ENCODE results near the gene TEAD1. TPM values are rescaled to one million over a fixed set of nuclear protein-coding genes. Genes with fewer than 3 reads are reported as not detected.

The TEAD1 gene
- polyA plus RNA-seq, 2 of the 4 experiments (the other 2 are of a cell fraction), result 111 to 112 TPM

GRCh38 chr11:12963051-12963450 lies 288.8 kb downstream of the TEAD1 start:
- Histone ChIP-seq H3K4me2 (no peak overlapping the region), H3K4me1 (peaks cover 11% of the 10 kb centered on the region), H3K4me3 (no peak overlapping the region), H3K9me3 (no peaks in the 10 kb centered on the region), H3K27ac (peak overlapping the region in 1 of 2 experiments; percentile 34; a peak in 2 of 6 replicates)
- TF ChIP-seq PHF8 (IDR thresholded peaks at IDR 0.05; ENCODE audit: borderline replicate concordance, low read depth) (no peak), RCOR1 (IDR thresholded peaks at IDR 0.05; ENCODE audit: low read depth, low read length) (no peak), NFE2L2 (conservative IDR thresholded peaks at IDR 0.05; ENCODE audit: low read length) (no peak), TP53 (CRISPR knock-in tag; IDR thresholded peaks at IDR 0.05) (no peak)
- ChIA-PET CTCF (interaction anchor here (0.9 to 9.7 kb wide), 25 partner anchors 10 to 674 kb away, joined by 3 to 141 read pairs (median 7); partner anchors contain the start of gene BTBD10), POLR2A (interaction anchor here (1.9 kb wide), 1 partner anchor 632 kb away, joined by 4 read pairs; no protein-coding TSS in a partner anchor)
- ATAC-seq, result no peak
- no peak for FAIRE-seq
- DNase-seq (ENCODE audit: low read depth in 1 of 2, low spot score in 1 of 2), result no peak
- WGBS (ENCODE audit: missing lambda C conversion rate), result 91% methylated on average over 5 of the region's 5 CpGs

- Histone ChIP-seq H3K4me2 (peak overlapping the region; percentile 53), H3K4me1 (peaks cover 14% of the 10 kb centered on the region), H3K4me3 (no peak overlapping the region), H3K27ac (peak overlapping the region; percentile 43 to 70; a peak in 4 of 6 replicates), H3K9me3 (no peaks in the 10 kb centered on the region)
- 15% methylated on average over 10 of the region's 13 CpGs for WGBS (ENCODE audit: missing lambda C conversion rate)
- ChIA-PET CTCF (interaction anchor here (0.6 to 9.7 kb wide), 75 partner anchors 11 to 675 kb away, joined by 3 to 141 read pairs (median 4); partner anchors contain the start of genes BTBD10 and RASSF10), POLR2A (interaction anchor here (1.1 to 1.9 kb wide), 2 partner anchors 45 to 633 kb away, joined by 4 read pairs; partner anchors contain the start of gene RASSF10)
- DNase-seq (ENCODE audit: low read depth in 1 of 2, low spot score in 1 of 2) (peak; percentile 70 to 91), FAIRE-seq (no peak), ATAC-seq (peak; percentile 88 to 98)
- peak; percentile 61; the same call in 1 of the 2 replicates for TF ChIP-seq MAX (IDR thresholded peaks at IDR 0.05)
- peak; percentile 99 for TF ChIP-seq SMC3 (IDR thresholded peaks at IDR 0.05)
- TF ChIP-seq CBX8 (IDR thresholded peaks at IDR 0.05), result no peak
- peak; percentile 98 to 99 for TF ChIP-seq RAD21 (conservative IDR thresholded peaks at IDR 0.05 in 1 of 2, IDR thresholded peaks at IDR 0.05 in 1 of 2)
- TF ChIP-seq CTCF (IDR thresholded peaks at IDR 0.05), result peak; percentile 91
- no peak for TF ChIP-seq E2F6 (IDR thresholded peaks at IDR 0.05; ENCODE audit: borderline replicate concordance, low read depth)
- TF ChIP-seq EHF (CRISPR knock-in tag; IDR thresholded peaks at IDR 0.05), result no peak
- no peak for TF ChIP-seq HEYL (CRISPR knock-in tag; IDR thresholded peaks at IDR 0.05)
Measured at GRCh38 chr11:12963792-12964536, 289.7 kb downstream of the TEAD1 start.

GRCh38 chr11:12964650-12965049 lies 290.4 kb downstream of the TEAD1 start:
- H3K4me3 ChIP-seq, result no peak overlapping the region
- FAIRE-seq (no peak), DNase-seq (ENCODE audit: low read depth in 1 of 2, low spot score in 1 of 2) (no peak), ATAC-seq (peak; percentile 28 to 53; a peak in 3 of 6 replicates)
- ChIA-PET POLR2A (interaction anchor here (1.1 kb wide), 1 partner anchor 44 kb away, joined by 4 read pairs; the partner anchor contains the start of gene RASSF10), CTCF (interaction anchor here (0.7 to 9.7 kb wide), 33 partner anchors 12 to 676 kb away, joined by 3 to 141 read pairs (median 6); partner anchors contain the start of gene RASSF10)
- WGBS (ENCODE audit: missing lambda C conversion rate), result 70% methylated on average over 7 of the region's 7 CpGs
- H3K4me1 ChIP-seq, result peaks cover 14% of the 10 kb centered on the region
- peak overlapping the region; percentile 43 to 70; a peak in 4 of 6 replicates for H3K27ac ChIP-seq
- no peaks in the 10 kb centered on the region for H3K9me3 ChIP-seq
- H3K4me2 ChIP-seq, result peak overlapping the region; percentile 53
- no peak for TF ChIP-seq NFE2L2 (conservative IDR thresholded peaks at IDR 0.05; ENCODE audit: low read length)
- no peak for TF ChIP-seq POLR2A (IDR thresholded peaks at IDR 0.05; ENCODE audit: low read length)
- no peak for TF ChIP-seq MYC (IDR thresholded peaks at IDR 0.05; ENCODE audit: borderline replicate concordance, low read length)
- TF ChIP-seq MAZ (IDR thresholded peaks at IDR 0.05; ENCODE audit: borderline replicate concordance, low read depth, low read length), result no peak
- TF ChIP-seq TFCP2L1 (CRISPR knock-in tag; IDR thresholded peaks at IDR 0.05), result no peak
- no peak for TF ChIP-seq EHF (CRISPR knock-in tag; IDR thresholded peaks at IDR 0.05)
- no peak for TF ChIP-seq CHD4 (IDR thresholded peaks at IDR 0.05; ENCODE audit: borderline replicate concordance)
- TF ChIP-seq POLR2AphosphoS2 (conservative IDR thresholded peaks at IDR 0.05; ENCODE audit: low read length), result no peak
- no peak for TF ChIP-seq ZNF302 (CRISPR knock-in tag; IDR thresholded peaks at IDR 0.05)
- TF ChIP-seq KDM1A (IDR thresholded peaks at IDR 0.05; ENCODE audit: low read depth), result no peak
- TF ChIP-seq NR3C1 (IDR thresholded peaks at IDR 0.05), result no peak
- no peak for TF ChIP-seq ZC3H11A (IDR thresholded peaks at IDR 0.05)
- TF ChIP-seq REST (IDR thresholded peaks at IDR 0.05), result no peak
- TF ChIP-seq NPAS2 (CRISPR knock-in tag; IDR thresholded peaks at IDR 0.05; ENCODE audit: borderline replicate concordance), result no peak
- no peak for TF ChIP-seq PBX3 (IDR thresholded peaks at IDR 0.05)
- no peak for TF ChIP-seq ESRRA (IDR thresholded peaks at IDR 0.05; ENCODE audit: borderline replicate concordance, low read length)

All from A549 (cell line).